SKM-1 treated with dmso at 0.1 percent for 144 hours (cell line): ENCODE measurements around the gene ZCCHC3.

ENCODE experiments used
- DNase-seq: peaks from one replicate; lab custom pipeline; 2025; ENCODE audit not compliant: unreplicated experiment; lab: John Stamatoyannopoulos, UW

ZCCHC3 gene

DNA sequence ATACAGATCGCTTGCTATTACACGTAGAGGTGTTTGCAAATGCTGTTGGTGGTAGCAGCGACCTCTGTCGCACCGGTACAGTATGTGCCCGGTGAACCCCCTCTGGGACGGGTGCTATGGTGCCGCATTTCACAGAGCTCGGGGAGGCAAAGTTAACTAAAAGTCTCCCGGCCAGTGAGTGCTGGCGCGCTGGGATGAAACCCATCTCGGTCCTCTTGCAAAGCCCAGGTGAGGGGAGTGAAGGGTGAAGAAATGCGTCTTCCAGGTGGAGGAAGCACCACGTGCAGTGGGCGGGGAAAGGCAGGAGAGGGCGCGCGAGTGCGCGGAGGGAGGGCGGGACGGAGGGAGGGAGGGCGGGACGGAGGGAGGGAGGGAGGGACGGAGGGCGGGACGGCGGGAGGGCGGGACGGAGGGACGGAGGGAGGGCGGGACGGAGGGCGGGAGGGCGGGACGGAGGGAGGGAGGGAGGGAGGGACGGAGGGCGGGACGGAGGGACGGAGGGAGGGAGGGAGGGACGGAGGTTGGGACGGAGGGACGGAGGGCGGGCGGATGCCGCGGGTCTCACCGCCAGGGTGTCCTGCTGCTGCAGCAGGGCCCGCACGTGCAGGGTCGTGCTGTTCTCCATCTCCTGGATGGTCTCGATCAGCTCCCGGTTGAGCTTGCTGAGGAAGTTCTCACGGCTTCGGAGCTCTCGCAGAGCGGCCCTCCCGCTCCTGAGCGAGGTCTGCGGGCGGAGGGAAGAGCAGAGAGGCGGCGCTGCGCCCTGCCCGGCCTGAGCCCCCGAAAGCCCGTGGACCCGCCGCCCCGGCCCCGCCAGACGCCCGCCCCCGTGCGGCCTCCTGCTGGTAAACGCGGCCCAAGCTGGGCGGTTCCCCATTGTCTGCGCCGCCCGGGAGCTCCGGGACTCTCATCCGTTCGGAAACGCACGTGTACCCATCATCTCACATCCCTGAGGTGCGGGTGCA, 18.5 kb upstream of the ZCCHC3 start:
- DNase-seq, result no peak

- DNase-seq, result no peak
These were observed 13.2 kb upstream of the ZCCHC3 start for GRCh38 chr20:284172-284571.

GRCh38 chr20:286508-286907, 10.9 kb upstream of the ZCCHC3 start:
- no peak for DNase-seq

GRCh38 chr20:288956-289692, 8.2 kb upstream of the ZCCHC3 start:
- no peak for DNase-seq

GRCh38 chr20:289693-290083, 7.7 kb upstream of the ZCCHC3 start:
- no peak for DNase-seq

GRCh38 chr20:290084-290831, 7.1 kb upstream of the ZCCHC3 start, which contains the start of gene C20orf96:
TSS of gene C20orf96 (minus strand) at chr20:290750. CDS start at chr20:290610, 140 bp downstream.
- DNase-seq, result peak; percentile 53

DNA sequence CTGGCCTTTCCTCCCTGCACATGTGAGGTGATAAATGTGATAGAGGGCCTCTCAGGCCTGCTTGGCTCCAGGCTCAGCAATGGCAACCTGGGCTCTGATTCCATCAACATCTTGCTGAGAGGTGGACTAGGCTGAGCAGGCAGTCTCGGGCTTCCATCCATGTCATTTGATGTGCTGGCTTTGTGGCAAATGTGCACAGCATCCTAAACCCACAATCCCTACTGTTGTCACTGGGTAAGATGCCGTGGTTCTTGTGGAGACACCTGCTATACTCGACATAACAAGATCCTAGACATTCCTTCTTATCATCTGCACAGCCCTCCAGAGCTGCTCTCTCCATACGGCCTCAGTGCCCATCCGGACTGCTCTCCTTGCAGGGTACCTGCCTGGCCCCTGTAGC, 2.8 kb upstream of the ZCCHC3 start:
- DNase-seq, result no peak

GRCh38 chr20:295804-296203, 1.6 kb upstream of the ZCCHC3 start:
- DNase-seq, result no peak

DNA sequence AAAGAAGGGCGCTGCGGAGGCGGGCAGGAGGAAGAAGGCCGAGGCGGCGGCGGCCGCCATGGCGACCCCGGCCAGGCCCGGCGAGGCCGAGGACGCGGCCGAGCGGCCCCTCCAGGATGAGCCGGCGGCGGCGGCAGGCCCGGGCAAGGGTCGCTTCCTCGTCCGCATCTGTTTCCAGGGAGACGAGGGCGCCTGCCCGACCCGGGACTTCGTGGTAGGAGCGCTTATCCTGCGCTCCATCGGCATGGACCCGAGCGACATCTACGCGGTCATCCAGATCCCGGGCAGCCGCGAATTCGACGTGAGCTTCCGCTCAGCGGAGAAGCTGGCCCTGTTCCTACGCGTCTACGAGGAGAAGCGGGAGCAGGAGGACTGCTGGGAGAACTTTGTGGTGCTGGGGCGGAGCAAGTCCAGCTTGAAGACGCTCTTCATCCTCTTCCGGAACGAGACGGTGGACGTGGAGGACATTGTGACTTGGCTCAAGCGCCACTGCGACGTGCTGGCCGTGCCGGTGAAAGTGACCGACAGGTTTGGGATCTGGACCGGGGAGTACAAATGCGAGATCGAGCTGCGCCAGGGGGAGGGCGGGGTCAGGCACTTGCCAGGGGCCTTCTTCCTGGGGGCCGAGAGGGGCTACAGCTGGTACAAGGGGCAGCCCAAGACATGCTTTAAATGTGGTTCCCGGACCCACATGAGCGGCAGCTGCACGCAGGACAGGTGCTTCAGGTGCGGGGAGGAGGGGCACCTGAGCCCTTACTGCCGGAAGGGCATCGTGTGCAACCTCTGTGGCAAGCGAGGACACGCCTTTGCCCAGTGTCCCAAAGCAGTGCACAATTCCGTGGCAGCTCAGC, 780 bp downstream of the ZCCHC3 start:
- DNase-seq, result peak; percentile 22

DNA sequence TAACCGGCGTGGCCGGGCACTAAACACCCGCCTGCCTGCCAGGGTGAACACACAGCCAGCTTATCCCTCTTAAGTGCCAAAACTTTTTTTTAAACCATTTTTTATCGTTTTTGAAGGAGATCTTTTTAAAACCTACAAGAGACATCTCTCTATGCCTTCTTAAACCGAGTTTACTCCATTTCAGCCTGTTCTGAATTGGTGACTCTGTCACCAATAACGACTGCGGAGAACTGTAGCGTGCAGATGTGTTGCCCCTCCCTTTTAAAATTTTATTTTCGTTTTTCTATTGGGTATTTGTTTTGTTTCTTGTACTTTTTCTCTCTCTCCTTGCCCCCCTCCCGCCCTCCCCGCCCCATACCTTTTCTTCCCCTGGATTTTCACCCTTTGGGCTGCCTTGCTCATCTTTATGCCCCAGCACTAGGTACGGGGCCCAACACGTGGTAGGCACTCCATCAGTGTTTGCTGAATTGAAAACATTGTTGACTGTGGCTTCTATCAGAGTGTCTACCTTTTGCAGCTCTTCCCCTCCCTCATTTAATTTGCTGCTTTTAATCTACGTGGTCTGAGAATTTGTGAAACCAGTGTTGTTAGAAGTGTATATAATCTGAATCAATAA, 1.5 kb downstream of the ZCCHC3 start:
- DNase-seq, result no peak

- DNase-seq, result no peak
These were observed 3.1 kb downstream of the ZCCHC3 start for GRCh38 chr20:300345-300990.

- no peak for DNase-seq
These were observed 4.8 kb downstream of the ZCCHC3 start for GRCh38 chr20:301886-302848.

GRCh38 chr20:305745-306144, 8.4 kb downstream of the ZCCHC3 start:
- DNase-seq, result no peak

DNA sequence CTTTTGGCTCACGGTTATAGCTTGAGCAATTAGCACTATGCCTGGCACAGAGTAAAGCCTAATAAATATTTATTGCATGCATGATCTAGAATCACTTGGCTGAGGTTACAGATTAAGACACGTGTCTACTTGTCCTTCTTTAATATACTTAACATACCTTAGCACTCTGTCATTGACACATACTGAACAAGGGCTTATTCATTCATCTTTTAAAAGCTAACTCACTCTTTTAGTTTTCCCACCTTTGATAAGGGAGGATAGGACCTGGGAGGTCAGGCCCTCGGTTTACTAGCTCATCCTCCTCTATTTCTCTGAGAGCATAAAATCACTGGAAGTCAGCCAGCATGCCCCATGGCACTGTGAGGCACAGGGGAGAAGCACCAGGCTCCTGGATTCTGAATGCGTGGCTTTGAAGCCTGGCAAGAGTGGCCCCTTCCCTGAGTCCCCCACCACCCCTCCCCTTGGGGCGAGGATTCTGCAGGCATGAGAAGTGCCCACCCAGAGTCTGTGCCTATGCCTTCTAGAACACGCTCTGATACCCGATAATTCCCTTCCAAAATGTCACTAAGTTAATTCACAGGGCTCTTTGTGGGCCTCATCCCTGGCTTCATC, 11.2 kb downstream of the ZCCHC3 start:
- no peak for DNase-seq

DNA sequence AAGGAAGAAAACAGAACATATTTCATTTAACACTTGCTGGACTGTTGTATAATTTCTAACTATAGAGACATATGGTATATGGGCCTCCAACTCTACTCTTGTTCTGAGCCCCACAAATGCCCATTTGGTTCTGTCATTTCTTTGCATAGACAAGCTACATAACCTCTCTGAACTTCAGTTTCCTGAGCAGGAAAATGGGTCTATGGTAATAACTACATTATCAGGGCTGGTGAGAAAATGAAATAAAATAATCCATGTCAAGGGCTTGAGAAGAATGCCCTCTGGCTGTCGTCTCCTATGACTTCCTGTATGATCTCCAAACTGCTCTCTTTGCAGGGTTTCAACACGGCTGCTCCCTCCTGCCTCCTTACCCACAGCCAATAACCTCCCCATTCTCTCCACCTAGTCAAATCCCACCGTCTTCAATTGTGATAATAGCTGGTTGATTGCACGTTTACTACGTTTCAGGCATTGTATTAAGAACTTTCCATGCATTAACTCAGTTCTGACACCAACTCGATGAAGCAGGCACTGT, 12.0 kb downstream of the ZCCHC3 start:
- DNase-seq, result no peak

GRCh38 chr20:309841-310644, 12.7 kb downstream of the ZCCHC3 start:
- no peak for DNase-seq

DNA sequence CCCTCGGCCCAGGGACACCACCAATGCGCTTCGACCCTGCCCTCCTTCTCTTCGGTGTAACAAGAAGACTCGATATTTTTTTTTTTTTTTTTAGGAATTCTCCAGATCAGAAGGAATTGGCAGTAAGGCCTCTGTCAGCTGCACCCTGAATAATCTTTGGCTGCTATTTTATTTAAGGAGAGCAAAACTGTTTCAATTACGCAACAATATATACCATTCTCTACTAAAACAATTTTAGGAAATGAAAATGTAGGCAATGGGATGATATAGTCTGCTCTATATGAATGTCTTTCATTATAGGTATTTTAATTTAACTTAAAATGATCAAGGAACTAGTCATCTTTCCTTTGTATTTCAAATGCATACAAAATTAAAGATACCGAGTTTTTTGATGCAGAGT, 13.3 kb downstream of the ZCCHC3 start:
- DNase-seq, result no peak
